NCI-H2081 (cell line): ENCODE data around the gene SEMG2.

Source experiments
- DNase-seq, 2 experiments: peaks; one replicate each; lab custom pipeline; 2025; lab: John Stamatoyannopoulos, UW

SEMG2 gene

GRCh38 chr20:45229264-45230056 is 8.3 kb downstream of the SEMG2 start:
- peak in 1 of 2 experiments; percentile 5 for DNase-seq

DNA sequence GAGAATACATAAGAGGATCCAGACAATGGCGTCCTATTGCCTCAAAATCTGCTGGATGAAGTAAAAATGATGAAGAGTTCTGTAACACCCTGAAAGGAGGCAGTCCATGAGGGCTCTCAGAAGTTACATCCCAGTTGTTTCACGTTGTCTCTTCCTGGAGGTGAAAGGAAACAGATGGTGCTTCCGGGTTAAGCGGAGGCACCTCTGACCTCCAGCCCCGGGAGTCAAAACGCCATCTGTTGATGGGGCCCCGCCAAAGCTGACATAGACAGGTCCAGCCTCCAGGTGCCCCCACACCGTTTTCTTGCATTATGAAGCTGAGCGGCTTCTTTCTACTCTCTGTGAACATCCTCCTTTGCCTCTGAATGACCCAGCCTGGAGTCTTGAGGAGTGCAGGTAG is 9.5 kb downstream of the SEMG2 start:
- DNase-seq, result no peak

DNA sequence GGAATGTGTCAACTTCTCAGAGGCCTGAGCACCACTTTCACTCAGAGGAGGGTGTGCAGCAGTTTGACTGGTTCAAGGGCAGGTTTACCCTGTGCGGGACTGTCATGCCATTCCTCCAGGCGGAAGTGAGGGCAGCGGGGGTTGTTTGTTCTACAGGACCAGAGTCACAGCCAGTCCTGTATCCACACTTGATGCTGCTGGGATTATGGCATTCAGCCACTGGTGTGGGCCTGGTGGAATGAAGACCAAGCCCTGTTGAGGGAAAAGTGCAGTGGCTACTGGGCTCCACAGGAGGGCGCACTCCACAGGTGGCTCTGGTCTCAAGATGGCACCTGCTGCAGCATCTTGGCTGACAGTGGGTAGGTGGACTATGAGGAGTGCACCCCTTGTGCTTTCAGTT is 14.8 kb downstream of the SEMG2 start:
- DNase-seq, result no peak

GRCh38 chr20:45238139-45238538 is 17.0 kb downstream of the SEMG2 start:
- no peak for DNase-seq

DNA sequence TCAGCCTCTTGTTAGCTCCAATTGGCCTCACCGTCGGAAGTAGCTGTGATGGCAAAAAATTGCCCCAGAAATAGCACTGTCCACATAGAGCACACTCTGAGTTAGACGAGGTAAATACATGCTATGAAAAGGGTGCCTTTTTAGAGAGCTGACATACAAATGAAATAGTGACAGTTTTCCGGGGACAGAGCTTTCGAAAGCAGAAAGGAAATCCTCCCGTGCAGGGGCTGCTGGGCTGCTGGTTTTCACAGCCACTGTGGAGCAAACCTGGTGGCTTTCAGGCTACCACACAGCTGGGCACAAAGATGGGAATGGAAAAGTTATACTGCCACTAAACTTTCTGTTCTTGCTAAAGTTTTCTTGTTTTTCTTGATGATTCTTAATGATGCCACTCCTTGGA is 24.9 kb downstream of the SEMG2 start:
- DNase-seq, result no peak

- DNase-seq, result no peak
Measured at GRCh38 chr20:45247865-45248264, 26.7 kb downstream of the SEMG2 start.

DNA sequence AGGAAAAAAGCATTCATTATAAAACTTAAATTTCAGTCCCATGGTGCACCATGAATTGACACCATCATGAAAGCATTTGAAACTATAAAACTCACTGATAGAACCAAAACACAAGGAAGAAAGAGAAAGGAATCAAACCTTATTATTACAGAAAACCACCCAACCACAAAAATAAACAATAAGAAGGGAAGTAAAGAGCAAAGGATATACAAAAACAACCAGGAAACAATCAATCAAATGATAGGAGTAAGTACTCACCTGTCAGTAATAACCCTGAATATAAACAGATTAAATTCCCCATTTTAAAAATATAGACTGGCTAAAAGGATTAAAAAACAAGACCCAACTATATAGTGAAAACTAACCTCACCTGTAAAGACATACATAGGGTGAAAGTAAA is 27.4 kb downstream of the SEMG2 start:
- DNase-seq, result no peak

DNA sequence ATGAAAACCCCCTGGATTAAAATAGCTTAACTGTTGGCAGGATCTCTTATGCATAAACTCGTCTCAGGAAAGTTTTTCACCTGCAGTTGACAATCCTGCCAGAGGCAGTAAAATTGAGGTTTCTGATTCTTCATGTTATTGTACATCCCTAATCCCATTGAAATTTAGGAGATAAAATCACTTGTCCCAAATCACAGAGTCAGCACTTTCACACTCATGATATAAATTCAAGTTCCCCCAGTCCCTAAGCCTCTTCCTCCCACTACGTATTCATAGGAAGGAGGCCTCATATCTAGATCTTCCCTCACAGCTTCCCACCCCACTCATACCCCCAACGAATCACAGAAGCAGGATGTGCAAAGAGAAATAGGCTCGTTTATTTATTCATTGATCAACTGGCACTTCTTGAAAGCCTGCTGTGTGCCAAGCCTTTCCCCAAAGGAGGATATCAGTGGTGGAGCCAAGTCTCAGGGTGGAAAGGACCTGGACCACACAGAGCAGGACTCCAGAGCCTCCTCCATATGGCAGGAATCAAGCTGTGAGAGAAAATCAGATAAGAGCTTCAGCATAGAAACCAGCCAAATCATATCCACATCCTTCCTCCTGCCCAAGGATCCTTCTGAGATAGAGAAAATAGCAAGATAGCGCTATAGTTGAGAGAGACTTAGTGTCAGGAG is 30.8 kb downstream of the SEMG2 start:
- DNase-seq, result no peak

- DNase-seq, result no peak
Measured at GRCh38 chr20:45253261-45253660, 32.1 kb downstream of the SEMG2 start.

- DNase-seq, result no peak
Measured at GRCh38 chr20:45254383-45255262, 33.5 kb downstream of the SEMG2 start, which contains the start of gene SLPI. SLPI (minus strand) TSS chr20:45254564; CDS start chr20:45254543, 21 bp downstream.

DNA sequence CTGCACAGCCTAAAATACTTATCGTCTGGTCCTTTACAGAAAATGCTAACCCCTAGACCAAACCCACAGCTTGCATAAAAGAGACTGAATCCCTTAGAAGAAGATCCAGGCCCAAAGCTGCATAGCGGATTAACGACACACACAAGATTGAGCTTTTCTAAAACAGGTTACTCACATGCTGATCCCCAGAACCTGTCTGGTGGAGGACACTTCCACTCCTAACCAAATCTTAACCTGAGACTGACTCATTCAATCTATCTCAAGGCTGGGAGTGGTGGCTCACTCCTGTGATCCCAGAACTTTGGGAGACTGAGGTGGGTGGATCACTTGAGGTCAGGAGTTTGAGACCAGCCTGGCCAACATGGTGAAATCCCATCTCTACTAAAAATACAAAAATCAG is 36.0 kb downstream of the SEMG2 start:
- DNase-seq, result no peak

DNA sequence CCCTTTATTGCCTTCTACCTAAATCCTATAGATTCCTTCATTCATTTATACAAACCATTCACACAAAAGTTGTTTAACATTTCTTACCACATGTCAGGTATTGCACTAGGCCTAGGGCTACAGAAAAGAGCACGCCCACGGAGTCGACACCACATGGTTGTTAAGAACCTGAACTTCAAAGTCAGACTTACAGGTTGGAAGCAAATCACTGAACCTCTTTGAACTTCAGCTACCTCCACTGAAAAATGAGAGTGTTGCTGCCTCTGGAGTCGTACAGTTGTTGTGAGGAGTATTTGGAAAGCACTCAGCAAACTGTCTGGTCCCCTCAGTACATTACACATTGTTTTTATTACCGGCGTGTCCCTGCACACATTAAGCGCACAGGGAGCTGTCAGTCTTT is 36.5 kb downstream of the SEMG2 start:
- DNase-seq, result no peak

DNA sequence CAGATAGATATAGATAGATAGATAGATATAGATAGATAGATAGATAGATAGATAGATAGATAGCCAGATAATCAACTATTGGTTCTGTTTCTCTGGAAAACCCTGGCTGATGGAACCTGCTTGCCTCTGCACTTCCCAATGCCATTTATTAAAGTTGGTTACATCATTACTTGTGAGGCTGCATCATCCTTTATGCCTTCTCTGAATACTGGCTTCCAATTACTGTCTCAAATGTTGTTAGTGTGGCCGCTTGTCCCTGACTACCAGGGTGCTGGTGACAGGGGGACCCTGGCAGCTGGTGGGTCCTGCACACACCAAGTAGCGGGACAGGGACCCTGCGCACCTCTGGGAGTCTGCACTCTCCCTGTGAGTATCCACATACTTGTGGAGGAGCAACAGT is 37.1 kb downstream of the SEMG2 start:
- DNase-seq, result no peak

- DNase-seq, result no peak
Measured at GRCh38 chr20:45258664-45259063, 37.5 kb downstream of the SEMG2 start.

DNA sequence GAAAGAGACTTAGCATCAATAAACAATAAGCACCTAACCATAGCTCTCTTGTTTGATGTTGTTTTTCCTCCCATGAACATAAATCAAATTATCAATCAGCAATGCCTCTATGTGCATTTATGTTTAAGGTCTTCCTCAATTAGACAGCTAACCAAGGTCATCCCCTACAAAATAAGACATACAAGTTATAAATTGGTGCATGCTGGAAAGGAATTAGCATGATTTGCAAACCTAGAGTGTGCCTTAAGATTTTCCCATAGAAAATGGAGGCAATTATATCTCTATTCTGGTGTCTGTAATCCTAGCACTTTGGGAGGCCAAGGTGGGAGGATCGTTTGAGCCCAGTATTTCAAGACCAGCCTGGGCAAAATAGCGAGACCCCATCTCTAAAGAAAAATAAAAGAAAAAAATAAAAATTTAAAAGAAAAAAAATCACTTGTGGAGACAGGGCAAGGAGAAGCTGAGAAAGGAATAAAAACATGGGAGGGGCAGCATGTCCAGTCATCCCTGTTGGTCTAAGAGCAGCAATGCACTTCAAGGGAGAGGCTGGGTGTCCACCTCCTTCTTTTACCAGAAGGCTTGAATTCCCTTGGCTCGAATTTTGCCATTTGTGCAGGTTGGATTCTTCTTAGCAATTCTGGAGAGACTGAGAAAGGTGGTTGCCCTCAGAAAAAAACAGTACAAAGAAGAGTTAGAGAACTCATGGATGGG is 42.5 kb downstream of the SEMG2 start:
- no peak for DNase-seq

DNA sequence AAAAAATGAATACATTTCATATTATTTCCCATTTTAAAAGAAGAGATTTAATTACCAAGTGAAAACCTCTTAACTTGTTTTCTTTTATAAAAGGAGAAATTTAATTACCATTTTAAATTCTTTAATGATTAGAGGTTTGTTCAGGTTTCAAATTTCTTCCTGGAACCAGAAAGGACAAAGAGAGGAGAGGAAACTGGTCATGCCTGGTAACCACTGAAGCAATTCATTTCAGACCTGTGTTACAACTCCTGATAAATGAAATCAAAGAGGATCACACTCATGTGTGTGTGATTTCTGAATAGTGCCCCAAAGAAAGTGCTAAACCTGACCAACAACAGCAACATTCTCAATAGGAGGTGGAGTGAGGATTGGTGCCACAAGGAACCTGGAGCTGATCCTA is 45.8 kb downstream of the SEMG2 start:
- DNase-seq, result no peak

DNA sequence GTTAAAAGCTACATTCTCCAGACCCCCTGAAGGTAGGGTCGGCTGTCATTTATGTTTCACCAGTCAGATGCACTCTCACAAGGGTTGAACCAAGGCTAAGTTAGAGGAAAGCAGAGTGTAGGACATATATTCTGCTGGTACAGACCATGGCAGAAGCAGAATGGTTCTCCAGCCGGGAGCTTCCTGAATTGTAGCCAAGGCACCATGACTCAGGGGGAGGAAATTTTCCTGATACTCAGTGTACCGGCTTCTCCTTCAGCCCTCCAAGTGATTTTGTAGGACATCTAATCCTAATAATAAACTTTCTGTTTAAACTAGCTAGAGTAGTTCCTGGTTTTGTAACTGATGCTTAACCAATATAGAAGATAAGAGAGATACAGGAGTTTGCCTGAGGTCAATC is 47.4 kb downstream of the SEMG2 start:
- no peak for DNase-seq

GRCh38 chr20:45269056-45269455 is 47.9 kb downstream of the SEMG2 start:
- DNase-seq, result no peak

GRCh38 chr20:45269754-45270270 is 48.6 kb downstream of the SEMG2 start:
- no peak for DNase-seq
